Stimulated activated naive CD4-positive, alpha-beta T cell (primary cell): ENCODE measurements around the gene ANAPC16.
"Not testable (repeated sequence)": the region's sequence is repeated elsewhere in the genome, so short reads cannot be mapped to it uniquely, and the experiment has no call there.

Experiments
- DNase-seq, 6 experiments: peaks; one replicate each; lab custom pipeline; 2025; lab: John Stamatoyannopoulos, UW

ANAPC16 gene

DNA sequence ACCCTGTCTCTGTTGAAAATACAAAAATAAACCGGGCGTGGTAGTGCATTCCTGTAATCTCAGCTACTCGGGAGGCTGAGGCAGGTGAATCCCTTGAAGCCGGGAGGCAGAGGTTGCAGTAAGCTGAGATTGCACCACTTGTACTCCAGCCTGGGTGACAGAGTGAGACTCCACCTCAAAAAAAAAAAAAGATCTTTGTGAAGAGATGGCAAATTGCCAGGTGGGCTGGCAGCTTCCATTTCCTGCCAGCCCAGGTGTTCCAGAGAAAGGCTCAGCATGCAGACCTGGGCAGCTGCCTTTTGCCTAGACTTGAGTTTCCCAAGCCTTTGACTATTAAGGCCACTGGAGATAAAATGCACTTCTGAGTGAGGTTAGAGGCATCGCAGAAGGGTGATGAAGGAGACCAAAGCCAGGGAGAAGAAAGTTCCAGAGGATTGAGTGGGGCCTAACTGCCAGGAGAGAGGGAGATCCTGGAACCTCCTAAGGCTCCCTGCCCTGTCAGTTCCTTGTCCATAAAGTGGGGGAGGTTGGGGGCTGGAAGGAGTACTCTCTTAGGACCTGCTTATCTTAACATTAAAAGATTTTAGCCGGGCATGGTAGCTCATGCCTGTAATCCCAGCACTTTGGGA is 47.9 kb downstream of the ANAPC16 start:
- peak in 5 of 6 experiments; percentile 44 to 80 (median 64) for DNase-seq

DNA sequence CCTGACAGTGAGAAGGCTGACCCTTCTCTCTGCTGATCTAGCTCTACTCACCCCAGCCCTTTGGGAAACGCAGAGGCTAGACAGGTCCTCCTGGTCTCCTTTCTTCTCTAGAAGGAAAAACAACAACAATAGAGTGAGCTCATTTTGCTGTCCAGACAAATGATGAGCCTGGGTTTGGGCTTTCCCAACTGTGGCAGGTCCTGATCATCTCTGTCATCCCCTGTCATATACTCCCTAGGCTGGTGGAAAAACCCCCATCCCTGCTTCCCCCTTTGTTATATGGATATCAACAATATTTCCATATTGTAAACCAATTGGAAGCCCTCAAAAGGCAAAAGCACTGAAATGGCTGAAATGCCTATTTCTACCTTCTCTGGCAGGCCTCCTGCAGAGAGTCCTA is 48.7 kb downstream of the ANAPC16 start:
- no peak for DNase-seq

DNA sequence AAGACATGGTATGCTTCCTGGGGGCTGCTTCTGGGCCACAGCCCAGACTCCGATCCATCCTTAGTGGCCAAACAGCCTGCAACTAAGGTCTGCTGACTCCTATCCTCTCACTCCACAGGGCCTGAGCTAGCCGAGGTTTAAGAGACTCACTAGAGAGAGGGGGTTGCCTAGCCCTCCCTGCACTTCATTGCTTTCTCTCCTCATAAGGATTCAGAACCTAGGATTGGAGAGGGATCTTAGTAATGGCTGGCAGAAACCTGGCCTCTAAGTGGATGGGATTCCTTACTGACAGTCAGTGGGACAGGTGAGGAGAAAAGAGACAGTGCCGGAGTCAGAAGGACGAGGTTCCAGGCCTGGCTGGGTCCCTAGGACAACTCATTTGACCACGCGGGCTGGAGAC is 49.7 kb downstream of the ANAPC16 start:
- no peak for DNase-seq

DNA sequence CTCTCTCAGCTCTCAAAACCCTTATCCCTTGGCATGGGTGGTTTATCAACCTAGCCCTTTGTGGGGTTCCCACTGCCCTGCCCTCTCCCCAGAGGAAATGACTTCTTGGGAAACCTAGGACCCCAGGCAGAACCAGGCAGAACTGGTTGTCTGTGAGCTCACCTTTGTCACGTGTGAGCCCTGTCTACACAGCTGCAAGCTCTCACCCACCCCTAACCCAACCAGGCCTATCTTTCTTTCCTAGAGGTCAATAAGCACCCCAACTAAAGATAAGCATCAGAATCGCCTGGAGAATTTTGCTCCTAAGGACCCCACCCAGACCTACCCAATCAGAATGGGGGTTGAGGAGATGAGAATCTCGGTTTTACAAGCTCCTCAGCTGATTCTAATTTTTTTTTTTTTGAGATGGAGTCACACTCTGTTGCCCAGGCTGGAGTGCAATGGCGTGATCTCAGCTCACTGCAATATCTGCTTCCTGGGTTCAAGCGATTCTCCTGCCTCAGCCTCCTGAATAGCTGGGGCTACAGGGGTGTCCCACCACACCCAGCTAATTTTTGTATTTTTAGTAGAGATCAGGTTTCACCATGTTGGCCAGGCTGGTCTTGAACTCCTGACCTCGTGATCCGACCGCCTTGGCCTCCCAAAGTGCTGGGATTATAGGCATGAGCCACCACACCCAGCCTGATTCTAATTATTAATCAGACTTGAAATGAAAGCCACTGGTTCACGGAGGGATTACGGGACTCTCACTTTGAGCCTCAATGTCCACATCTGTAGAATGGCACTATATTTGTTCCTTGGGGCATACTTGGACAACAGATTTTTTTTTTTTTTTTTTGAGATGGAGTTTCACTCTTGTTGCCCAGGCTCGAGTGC is 50.4 kb downstream of the ANAPC16 start:
- no peak for DNase-seq

DNA sequence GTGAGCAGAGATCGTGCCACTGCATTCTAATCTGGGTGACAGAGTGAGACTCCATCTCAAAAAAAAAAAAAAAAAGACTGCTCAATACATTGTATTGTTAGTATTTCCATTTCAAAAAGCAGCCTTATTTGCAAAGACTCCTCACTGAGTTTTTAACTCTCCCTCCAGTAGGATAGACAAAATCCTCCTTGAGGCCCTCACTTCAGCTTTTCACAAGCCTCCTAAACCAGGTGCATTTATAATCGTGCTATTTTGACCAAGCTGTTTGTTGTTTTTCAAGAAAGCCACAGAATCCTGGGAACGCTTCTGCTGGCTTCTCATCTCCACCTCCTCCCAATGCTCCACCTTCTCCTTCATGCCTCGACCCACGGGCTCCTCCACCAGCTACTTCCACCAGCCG is 51.6 kb downstream of the ANAPC16 start:
- no peak for DNase-seq

DNA sequence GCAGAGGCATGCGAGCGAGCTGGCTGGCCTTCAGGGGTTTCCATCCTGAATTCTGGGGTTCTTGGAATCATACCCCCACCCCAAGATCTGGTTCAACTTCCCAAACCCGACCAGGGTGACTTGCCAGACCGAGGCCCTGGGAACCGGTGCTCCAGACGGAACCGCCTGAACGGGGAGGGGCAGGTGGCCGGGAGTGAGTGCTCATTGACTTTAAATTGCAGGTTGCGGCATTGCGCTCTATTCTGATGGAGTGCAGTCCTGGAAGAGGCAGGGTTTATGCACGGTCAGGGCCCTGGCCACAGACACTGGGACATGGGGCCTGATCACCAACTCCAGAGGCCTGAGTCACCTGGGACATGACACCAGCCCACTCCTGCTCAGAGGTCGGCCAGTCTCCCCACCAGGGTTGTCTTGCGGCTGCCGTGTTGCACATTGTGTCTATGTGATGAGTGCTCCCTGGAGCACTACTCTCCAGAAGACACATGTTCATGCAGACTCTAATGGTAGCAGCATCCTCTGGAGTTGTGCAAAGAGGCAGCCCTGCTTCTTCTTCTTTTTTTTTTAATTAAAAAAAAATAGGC is 52.1 kb downstream of the ANAPC16 start:
- no peak for DNase-seq

DNA sequence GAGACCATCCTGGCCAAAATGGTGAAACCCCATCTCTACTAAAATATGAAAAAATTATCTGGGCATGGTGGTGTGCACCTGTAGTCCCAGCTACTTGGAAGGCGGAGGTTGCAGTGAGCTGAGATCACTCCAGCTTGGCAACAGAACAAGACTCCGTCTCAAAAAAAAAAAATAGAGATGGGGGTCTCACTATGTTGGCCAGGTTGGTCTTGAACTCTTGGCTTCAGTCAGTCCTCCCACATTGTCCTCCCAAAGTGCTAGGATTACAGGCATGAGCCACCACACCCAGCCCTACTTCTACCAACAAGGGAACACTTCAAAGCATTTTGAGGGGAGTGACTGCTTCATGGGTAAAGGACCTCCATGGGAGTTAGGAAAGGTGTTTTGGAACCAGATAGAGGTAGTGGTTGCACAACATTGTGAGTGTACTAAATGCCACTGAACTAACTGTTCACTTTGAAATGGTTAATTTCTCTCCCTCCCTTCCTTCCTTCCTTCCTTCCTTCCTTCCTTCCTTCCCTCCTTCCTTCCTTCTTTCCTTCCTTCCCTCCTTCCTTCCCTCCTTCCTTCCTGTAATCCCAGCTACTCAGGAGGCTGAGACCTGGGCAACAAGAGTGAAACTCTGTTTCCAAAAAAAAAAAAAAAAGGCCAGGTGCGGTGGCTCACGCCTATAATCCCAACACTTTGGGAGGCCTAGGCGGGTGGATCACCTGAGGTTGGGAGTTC is 52.8 kb downstream of the ANAPC16 start:
- not testable (repeated sequence) for DNase-seq

DNA sequence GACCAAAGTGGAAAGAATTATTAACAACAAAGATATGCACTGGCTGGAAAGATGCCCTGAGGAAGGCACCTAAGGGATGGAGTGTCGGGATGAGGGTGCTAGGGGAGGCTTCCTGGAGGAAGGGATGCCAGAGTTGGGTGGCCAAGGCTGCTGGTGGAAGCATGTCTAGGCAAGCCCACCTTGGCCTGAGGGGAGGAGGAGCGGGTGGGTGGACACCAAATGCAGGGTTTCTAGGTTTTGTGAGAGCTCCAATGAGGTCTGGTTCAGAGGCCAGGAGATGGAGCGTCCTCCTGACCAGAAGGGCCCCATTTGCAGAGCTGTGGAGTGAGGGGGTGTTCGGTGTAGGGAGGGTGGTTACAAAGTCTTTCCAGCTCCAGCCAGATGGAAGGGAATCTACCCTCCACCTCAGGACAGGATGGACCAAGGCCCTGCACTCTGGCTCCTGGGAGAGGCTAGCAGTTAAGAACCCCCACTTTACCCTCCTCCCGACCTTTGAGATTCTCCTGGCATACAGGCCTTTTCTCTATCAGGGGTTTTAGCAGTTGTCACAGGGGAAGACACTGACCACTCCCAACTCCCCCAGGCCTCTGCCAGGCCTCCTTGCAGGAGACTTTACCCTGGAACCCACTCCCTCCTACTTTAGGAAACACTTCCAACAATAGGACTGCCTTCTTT is 54.9 kb downstream of the ANAPC16 start:
- DNase-seq = no peak

DNA sequence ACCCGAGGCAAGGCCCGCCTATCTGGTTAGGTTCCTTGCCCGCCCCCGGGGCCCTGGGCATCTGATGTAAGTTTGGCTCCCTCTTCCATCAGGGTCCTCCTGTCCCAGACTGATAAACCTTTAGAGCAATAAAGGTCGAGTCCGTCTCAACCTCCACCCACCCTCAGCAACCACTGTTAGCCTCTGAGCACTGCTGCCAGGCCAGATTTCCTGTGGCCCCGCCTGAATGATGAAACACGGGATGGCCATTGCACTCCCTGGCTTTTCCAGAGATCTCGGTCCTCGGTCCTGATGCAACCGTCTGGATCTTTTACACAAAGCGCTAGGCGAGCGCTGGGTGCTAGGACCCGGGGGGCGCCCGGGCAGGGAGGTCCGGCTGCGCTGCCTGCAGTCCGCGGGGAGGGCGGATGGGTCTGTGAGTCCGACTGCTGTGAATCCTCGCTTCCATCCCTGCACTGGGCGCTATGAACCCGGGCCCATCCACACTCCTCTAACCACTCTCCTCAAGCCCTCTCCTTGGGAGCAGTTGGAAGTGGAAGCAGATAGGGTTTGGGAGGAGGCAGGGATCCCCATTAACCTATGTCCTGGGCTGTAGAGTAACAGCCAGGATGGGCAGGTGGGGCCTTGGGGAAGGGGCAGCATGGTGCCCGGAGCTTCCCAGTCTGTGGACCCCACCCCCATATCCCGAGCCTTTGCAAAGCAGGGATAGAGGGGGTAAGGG is 57.0 kb downstream of the ANAPC16 start:
- DNase-seq = no peak

DNA sequence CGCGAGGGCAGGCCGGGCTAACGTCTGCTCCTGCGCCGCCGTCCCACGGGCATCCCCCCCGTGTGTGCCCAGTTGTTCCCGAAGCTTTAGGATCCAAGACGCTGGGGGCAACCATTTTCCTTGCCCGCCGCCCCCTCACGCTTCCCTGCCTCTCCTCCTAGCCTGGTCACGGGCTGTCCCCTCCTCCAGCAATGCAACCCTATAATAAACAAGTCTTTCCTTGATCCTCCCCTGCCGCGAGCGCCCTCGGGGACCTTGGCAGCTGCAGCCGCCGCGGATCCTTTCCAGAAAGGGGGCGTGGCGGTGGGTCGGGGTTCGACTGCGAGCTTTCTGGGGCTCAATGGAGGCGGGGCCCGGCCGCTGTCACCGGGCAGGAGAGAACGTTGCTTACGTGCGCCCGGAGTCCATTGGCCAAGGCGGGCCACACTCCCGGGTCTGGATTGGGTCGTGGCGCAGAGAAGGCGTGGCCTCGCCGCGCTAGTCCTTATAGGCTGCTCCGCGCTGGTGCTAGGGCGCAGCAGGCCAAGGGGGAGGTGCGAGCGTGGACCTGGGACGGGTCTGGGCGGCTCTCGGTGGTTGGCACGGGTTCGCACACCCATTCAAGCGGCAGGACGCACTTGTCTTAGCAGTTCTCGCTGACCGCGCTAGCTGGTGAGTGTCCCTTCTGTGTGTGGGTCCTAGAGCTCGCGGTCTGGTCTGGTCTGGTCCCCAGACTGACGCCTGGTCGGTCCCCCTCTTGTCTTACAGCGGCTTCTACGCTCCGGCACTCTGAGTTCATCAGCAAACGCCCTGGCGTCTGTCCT is 57.8 kb downstream of the ANAPC16 start, which contains the start of gene DDIT4:
TSS of gene DDIT4 (plus strand) at position 515 of the 803 bp plus-strand sequence. CDS start 293 bp downstream, outside the sequence.
- peak; percentile 92 to 98 (median 94) for DNase-seq

DNA sequence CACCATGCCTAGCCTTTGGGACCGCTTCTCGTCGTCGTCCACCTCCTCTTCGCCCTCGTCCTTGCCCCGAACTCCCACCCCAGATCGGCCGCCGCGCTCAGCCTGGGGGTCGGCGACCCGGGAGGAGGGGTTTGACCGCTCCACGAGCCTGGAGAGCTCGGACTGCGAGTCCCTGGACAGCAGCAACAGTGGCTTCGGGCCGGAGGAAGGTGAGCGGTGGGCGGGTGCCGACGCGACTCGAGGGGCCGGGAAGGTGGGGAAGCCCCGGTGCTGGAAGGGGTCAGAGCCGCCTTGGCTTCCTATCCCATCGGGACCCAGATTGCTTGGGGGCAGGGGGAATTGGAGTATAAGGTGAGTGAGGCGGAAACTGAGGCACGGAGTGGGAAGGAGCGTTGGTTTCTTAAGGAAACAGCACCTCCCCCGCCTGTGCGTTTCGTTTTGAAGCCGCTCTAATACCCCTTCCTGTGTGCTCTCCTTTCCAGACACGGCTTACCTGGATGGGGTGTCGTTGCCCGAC is 58.5 kb downstream of the ANAPC16 start:
- DNase-seq = peak in 1 of 6 experiments; percentile 69

DNA sequence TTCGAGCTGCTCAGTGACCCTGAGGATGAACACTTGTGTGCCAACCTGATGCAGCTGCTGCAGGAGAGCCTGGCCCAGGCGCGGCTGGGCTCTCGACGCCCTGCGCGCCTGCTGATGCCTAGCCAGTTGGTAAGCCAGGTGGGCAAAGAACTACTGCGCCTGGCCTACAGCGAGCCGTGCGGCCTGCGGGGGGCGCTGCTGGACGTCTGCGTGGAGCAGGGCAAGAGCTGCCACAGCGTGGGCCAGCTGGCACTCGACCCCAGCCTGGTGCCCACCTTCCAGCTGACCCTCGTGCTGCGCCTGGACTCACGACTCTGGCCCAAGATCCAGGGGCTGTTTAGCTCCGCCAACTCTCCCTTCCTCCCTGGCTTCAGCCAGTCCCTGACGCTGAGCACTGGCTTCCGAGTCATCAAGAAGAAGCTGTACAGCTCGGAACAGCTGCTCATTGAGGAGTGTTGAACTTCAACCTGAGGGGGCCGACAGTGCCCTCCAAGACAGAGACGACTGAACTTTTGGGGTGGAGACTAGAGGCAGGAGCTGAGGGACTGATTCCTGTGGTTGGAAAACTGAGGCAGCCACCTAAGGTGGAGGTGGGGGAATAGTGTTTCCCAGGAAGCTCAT is 59.0 kb downstream of the ANAPC16 start:
- peak; percentile 53 to 78 (median 64) for DNase-seq

DNA sequence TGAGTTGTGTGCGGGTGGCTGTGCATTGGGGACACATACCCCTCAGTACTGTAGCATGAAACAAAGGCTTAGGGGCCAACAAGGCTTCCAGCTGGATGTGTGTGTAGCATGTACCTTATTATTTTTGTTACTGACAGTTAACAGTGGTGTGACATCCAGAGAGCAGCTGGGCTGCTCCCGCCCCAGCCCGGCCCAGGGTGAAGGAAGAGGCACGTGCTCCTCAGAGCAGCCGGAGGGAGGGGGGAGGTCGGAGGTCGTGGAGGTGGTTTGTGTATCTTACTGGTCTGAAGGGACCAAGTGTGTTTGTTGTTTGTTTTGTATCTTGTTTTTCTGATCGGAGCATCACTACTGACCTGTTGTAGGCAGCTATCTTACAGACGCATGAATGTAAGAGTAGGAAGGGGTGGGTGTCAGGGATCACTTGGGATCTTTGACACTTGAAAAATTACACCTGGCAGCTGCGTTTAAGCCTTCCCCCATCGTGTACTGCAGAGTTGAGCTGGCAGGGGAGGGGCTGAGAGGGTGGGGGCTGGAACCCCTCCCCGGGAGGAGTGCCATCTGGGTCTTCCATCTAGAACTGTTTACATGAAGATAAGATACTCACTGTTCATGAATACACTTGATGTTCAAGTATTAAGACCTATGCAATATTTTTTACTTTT is 59.7 kb downstream of the ANAPC16 start:
- peak in 2 of 6 experiments; percentile 38 to 58 for DNase-seq

DNA sequence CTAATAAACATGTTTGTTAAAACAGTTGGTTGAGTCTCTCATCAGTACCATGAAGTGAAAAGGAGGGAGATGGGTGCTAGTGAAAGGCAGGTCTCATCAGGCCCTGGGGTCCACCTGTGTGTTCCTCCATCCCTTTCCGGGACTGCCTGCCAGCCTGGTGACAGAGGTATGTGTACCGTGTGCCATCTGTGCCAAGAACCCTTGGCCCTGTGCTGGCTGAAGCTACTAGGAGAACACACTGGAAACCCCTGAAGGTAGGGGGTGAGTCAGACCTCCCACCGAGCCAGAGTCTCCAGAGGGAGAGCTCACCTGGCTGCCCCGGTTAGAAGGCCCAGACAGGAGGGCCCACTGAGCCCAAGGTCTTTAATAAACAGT is 60.2 kb downstream of the ANAPC16 start:
- DNase-seq = no peak

DNA sequence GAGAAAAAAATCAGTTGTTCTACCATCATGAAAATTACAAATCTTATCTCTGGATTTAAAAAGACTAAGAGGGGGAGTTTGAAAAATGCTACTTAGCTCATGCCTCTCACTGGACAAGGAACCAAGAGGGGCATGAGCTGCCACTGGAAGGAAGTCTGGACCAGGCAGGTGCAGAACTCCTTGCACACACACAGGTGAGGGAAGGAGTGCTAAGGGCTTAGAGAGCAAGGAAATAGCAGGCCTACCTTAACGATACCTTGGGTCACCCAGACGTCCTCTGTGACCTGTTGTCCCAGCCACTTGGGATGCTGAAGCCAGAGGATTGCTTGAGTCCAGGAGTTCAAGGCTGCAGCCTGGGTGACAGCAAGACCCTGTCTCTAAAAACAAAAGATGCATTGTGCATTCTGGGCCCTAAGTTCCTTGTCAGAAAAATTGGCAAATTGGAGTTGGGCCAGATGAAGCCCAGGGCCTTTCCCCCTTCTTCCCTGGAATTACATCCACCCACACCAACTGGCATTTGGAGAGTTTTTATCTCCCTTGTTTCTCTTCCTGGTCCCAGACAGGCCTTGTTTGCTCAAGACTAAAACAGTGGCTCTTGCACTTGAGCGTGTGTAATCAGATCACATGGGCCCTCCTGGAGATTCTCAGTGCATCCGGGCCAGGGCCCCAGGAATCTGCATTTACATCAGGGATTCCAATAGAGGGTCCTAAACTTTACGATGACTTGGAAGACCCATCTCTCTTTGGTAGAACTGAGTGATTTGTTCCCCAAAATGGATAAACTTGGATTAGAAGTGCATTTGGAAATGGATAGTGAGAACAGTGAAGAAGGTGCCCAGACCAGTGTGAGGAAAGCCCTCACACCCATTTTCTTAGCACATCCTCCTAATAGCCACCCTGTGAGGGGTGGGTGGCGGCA is 60.9 kb downstream of the ANAPC16 start:
- no peak for DNase-seq

DNA sequence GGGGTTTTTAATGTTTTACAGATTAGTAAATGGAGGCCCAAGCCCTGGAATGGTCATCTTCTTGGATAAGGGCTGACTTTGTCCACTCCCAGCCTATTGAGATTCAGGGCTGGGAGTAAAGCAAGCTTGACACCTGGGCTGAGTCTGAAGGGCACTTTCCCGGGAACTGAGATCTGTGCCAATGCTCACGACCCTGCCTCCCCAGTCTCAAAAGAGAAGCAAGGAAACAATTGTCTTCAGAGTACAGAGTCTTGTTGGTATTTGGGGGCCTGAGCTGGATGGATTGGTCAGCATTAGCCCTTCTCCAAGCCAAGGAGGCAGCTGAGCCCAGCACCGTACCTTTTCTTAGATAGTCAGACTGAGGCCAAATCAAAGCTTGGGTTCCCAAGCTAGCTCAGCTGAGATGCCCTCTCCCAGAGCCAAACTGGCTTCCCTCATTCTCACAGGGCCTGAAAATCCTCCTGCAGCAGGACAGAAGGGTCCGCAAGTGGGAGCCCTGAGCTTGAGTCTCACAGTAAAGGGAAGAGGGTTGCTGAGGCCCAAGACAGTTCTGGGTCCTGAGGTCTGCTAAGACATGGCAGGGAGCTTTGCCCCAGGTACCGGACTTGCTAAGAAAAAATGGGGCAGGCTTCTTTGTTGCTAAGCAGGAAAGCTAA is 61.7 kb downstream of the ANAPC16 start:
- no peak for DNase-seq

DNA sequence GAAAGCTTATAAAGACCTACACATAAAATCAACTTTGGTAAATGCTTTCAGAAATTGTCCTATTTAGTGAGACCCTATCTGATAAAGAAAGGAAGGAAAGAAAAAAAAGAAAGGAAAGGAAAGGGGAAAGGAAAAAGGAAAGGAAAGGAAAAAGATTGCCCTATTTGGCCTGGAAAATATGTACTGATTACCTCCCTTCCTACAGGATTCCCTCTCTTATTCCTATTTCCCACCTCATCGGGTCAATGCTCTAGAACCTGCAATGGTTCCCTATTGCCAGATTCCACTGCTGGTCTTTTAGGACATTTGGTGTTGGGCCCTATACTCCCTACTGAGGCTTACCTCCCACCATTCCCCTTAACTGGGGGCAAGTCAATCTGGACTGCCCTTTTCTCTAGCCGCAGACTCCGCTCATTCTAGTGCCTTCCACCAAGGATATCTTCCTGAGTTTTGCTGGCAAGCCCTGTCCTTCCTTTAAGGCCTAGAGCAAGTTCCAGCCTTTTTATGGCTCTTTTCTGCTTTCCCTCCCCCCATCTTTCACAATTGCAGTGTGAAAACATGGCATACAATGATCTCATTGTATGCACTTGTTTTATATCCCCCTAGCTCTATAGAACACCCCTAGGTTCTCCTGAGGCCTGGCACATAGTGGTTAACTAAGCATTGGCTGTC is 62.3 kb downstream of the ANAPC16 start:
- DNase-seq = no peak
